HepG2 (cell line): Measurements from ENCODE around the gene SUV39H2. TPM values are rescaled to one million over a fixed set of nuclear protein-coding genes. Genes with fewer than 3 reads are reported as not detected.
A peak's percentile ranks its signal among the peaks of the same experiment; 100 is the strongest.

Experiments
- EZH2 ChIP-seq: conservative IDR thresholded peaks from 2 replicates; pipeline ENCODE4 v1.6.1; 2012; ENCODE audit warnings: mild to moderate bottlenecking, low read depth, low read length, moderate library complexity
- KAT2B ChIP-seq: fragments of 150-350 bp; IDR thresholded peaks from 2 replicates; pipeline ENCODE4 v1.6.1; 2014; ENCODE audit warnings: low read depth, low read length, borderline replicate concordance
- PLRG1 ChIP-seq: fragments of 450-650 bp; conservative IDR thresholded peaks from 2 replicates; pipeline ENCODE4 v1.6.1; 2016
- TAF1 ChIP-seq: sonication (generic); formaldehyde crosslinking; IDR thresholded peaks from 2 replicates; pipeline ENCODE4 v1.4.0; 2020; ENCODE audit warnings: missing genetic modification reagents
- THYN1 ChIP-seq: sonication (generic); formaldehyde crosslinking; IDR thresholded peaks from 2 replicates; pipeline ENCODE4 v1.8.1; 2023; ENCODE audit warnings: low read depth, mild to moderate bottlenecking, moderate library complexity, missing genetic modification reagents, borderline replicate concordance
- ZNF282 ChIP-seq: fragments of 450-650 bp; IDR thresholded peaks from 2 replicates; pipeline ENCODE4 v1.6.1; 2018; ENCODE audit not compliant: partially characterized antibody
- polyA plus RNA-seq, 8 experiments: library from polyadenylated mRNA; depleted of rRNA in 3 of 8; stranded (reverse) in 7 of 8; unstranded in 1 of 8; fragments of >200 nt; fragmentation: Illumina TruSeq in 4 of 8; extraction: Trizol in 4 of 8; gene quantifications; 2 replicates each; pipeline versions ENCODE4 v1.2.1 to v1.2.3, GENCODE V29; 2011 to 2016; ENCODE audit warnings: low read depth in 4 of 8, missing spikeins in 1 of 8, mixed read lengths in 1 of 8; ENCODE audit not compliant: insufficient read depth in 1 of 8
- total RNA-seq, 5 experiments: library from RNA; depleted of rRNA; stranded (reverse); fragments of >200 nt; fragmentation: Illumina TruSeq; extraction: Trizol; gene quantifications; 2 replicates each; pipeline ENCODE4 v1.2.3, GENCODE V29; 2016; ENCODE audit warnings: low read depth in 1 of 5
- TF ChIP-seq, protein P1 (sequence below): sonication (generic); formaldehyde crosslinking; IDR thresholded peaks from 2 replicates; pipeline ENCODE4 v1.9.0; 2021; ENCODE audit warnings: mild to moderate bottlenecking, missing genetic modification reagents
- TF ChIP-seq, protein P2 (sequence below): sonication (generic); formaldehyde crosslinking; IDR thresholded peaks from 2 replicates; pipeline ENCODE4 v1.5.1; 2020; ENCODE audit warnings: mild to moderate bottlenecking, missing genetic modification reagents
- TF ChIP-seq, protein P3 (sequence below): IDR thresholded peaks from 2 replicates; pipeline ENCODE4 v1.6.1; 2012; ENCODE audit warnings: inconsistent platforms
- TF ChIP-seq, protein P4 (sequence below): sonication (generic); formaldehyde crosslinking; IDR thresholded peaks from 2 replicates; pipeline ENCODE4 v1.4.0; 2020; ENCODE audit warnings: missing genetic modification reagents
- TF ChIP-seq, protein P5 (sequence below): sonication (generic); formaldehyde crosslinking; IDR thresholded peaks from 2 replicates; pipeline ENCODE4 v1.5.0; 2020; ENCODE audit warnings: mild to moderate bottlenecking, missing genetic modification reagents

The SUV39H2 gene
- total and polyA plus RNA-seq, 2 of the 13 experiments (the other 11 are each of a cell fraction or from before 2014, with no cell fraction given) = 9.0 to 44.3 TPM

DNA sequence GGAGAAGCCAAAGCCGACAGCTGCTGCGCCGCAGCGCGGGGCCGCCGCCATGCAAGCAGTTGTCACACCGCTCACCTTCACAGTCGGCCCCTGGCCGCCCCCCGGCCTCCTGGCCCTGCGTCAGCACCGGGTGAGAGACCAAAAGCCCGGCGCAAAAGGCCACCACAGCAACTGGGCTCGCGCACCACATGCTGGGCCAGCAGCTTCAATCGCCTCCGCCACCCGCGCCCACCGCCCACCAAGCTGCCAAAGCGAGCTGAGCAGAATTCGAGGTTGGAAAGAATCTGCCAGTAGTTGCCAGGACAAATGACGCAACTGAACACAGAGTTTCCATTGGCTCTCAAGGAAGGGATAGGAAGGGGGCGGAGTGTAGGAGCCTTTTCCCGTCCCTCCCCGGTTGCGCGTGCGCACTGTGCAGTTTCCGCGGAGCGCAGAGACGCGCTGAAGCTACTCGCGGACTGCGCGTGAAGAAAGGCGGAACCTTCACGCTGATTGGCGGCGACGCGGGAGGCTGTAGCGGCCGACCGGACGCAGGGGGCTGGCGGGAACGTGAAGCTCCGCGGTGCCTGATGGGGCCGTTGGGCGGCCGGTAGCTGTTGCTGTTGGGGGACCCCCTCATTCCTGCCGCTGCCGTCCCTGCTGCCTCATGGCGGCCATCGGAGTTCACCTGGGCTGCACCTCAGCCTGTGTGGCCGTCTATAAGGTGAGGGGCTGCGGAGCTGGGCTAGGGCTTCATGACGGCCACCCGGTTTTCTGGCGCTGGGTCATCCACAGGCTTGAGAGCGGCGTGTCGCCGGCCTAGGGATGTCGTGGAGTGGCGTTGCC lies 40.7 kb upstream of the SUV39H2 start, which contains the start of the genes CDNF, HSPA14 and MSANTD7 (continued):
- TF ChIP-seq, protein P1, sequence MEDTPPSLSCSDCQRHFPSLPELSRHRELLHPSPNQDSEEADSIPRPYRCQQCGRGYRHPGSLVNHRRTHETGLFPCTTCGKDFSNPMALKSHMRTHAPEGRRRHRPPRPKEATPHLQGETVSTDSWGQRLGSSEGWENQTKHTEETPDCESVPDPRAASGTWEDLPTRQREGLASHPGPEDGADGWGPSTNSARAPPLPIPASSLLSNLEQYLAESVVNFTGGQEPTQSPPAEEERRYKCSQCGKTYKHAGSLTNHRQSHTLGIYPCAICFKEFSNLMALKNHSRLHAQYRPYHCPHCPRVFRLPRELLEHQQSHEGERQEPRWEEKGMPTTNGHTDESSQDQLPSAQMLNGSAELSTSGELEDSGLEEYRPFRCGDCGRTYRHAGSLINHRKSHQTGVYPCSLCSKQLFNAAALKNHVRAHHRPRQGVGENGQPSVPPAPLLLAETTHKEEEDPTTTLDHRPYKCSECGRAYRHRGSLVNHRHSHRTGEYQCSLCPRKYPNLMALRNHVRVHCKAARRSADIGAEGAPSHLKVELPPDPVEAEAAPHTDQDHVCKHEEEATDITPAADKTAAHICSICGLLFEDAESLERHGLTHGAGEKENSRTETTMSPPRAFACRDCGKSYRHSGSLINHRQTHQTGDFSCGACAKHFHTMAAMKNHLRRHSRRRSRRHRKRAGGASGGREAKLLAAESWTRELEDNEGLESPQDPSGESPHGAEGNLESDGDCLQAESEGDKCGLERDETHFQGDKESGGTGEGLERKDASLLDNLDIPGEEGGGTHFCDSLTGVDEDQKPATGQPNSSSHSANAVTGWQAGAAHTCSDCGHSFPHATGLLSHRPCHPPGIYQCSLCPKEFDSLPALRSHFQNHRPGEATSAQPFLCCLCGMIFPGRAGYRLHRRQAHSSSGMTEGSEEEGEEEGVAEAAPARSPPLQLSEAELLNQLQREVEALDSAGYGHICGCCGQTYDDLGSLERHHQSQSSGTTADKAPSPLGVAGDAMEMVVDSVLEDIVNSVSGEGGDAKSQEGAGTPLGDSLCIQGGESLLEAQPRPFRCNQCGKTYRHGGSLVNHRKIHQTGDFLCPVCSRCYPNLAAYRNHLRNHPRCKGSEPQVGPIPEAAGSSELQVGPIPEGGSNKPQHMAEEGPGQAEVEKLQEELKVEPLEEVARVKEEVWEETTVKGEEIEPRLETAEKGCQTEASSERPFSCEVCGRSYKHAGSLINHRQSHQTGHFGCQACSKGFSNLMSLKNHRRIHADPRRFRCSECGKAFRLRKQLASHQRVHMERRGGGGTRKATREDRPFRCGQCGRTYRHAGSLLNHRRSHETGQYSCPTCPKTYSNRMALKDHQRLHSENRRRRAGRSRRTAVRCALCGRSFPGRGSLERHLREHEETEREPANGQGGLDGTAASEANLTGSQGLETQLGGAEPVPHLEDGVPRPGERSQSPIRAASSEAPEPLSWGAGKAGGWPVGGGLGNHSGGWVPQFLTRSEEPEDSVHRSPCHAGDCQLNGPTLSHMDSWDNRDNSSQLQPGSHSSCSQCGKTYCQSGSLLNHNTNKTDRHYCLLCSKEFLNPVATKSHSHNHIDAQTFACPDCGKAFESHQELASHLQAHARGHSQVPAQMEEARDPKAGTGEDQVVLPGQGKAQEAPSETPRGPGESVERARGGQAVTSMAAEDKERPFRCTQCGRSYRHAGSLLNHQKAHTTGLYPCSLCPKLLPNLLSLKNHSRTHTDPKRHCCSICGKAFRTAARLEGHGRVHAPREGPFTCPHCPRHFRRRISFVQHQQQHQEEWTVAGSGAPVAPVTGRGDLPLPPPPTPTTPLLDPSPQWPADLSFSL (CRISPR knock-in tag) = no peak
- TF ChIP-seq EZH2 (no peak), TAF1 (CRISPR knock-in tag) (peak; percentile 81), KAT2B (no peak), THYN1 (CRISPR knock-in tag) (no peak), PLRG1 (no peak), ZNF282 (no peak)
- TF ChIP-seq, protein P2, sequence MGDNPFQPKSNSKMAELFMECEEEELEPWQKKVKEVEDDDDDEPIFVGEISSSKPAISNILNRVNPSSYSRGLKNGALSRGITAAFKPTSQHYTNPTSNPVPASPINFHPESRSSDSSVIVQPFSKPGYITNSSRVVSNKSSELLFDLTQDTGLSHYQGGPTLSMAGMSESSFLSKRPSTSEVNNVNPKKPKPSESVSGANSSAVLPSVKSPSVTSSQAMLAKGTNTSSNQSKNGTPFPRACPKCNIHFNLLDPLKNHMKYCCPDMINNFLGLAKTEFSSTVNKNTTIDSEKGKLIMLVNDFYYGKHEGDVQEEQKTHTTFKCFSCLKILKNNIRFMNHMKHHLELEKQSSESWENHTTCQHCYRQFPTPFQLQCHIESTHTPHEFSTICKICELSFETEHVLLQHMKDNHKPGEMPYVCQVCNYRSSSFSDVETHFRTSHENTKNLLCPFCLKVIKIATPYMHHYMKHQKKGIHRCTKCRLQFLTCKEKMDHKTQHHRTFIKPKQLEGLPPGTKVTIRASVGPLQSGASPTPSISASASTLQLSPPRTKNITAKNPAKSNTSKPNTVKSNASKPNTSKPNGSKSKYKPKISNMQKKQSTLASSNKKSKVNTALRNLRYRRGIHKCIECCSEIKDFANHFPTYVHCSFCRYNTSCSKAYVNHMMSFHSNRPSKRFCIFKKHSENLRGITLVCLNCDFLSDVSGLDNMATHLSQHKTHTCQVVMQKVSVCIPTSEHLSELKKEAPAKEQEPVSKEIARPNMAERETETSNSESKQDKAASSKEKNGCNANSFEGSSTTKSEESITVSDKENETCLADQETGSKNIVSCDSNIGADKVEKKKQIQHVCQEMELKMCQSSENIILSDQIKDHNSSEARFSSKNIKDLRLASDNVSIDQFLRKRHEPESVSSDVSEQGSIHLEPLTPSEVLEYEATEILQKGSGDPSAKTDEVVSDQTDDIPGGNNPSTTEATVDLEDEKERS (CRISPR knock-in tag) = 0 out of 2 replicates have a peak, but pooled peaks have one; percentile 43
- TF ChIP-seq, protein P3, sequence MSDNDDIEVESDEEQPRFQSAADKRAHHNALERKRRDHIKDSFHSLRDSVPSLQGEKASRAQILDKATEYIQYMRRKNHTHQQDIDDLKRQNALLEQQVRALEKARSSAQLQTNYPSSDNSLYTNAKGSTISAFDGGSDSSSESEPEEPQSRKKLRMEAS = peak; percentile 69
- TF ChIP-seq, protein P4, sequence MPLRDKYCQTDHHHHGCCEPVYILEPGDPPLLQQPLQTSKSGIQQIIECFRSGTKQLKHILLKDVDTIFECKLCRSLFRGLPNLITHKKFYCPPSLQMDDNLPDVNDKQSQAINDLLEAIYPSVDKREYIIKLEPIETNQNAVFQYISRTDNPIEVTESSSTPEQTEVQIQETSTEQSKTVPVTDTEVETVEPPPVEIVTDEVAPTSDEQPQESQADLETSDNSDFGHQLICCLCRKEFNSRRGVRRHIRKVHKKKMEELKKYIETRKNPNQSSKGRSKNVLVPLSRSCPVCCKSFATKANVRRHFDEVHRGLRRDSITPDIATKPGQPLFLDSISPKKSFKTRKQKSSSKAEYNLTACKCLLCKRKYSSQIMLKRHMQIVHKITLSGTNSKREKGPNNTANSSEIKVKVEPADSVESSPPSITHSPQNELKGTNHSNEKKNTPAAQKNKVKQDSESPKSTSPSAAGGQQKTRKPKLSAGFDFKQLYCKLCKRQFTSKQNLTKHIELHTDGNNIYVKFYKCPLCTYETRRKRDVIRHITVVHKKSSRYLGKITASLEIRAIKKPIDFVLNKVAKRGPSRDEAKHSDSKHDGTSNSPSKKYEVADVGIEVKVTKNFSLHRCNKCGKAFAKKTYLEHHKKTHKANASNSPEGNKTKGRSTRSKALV = peak; percentile 76; the same call in 1 of the 2 replicates
- TF ChIP-seq, protein P5, sequence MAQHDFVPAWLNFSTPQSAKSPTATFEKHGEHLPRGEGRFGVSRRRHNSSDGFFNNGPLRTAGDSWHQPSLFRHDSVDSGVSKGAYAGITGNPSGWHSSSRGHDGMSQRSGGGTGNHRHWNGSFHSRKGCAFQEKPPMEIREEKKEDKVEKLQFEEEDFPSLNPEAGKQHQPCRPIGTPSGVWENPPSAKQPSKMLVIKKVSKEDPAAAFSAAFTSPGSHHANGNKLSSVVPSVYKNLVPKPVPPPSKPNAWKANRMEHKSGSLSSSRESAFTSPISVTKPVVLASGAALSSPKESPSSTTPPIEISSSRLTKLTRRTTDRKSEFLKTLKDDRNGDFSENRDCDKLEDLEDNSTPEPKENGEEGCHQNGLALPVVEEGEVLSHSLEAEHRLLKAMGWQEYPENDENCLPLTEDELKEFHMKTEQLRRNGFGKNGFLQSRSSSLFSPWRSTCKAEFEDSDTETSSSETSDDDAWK (CRISPR knock-in tag) = no peak
